ENCODE measurements around the gene UNCX. TPM values are rescaled to one million over a fixed set of nuclear protein-coding genes. Genes with fewer than 3 reads are reported as not detected.

Gene UNCX
- total and polyA plus RNA-seq, 2 of the 8 experiments (the other 6 are each of a cell fraction or from before 2014, with no cell fraction given): not detected

- TF ChIP-seq JUN (IDR thresholded peaks at IDR 0.05; ENCODE audit: low read depth, low read length): no peak
- no peak for TF ChIP-seq TEAD4 (IDR thresholded peaks at IDR 0.05; ENCODE audit: low read depth, low read length)
- TF ChIP-seq RXRA (IDR thresholded peaks at IDR 0.05; ENCODE audit: insufficient read depth, low read depth, low read length): no peak
- TF ChIP-seq CHD7 (IDR thresholded peaks at IDR 0.05; ENCODE audit: insufficient replicate concordance, low read length): no peak
- no peak for TF ChIP-seq ASH2L (IDR thresholded peaks at IDR 0.05; ENCODE audit: low read length)
- TF ChIP-seq PHF8 (conservative IDR thresholded peaks at IDR 0.05; ENCODE audit: low read depth, low read length): no peak
Observed at GRCh38 chr7:1250901-1251300, 18.2 kb downstream of the UNCX start (continued).
